ENCODE measurements around the gene GPAT3.

GPAT3 gene

GRCh38 chr4:83646538-83647239 lies 110.8 kb downstream of the GPAT3 start:
- no peak for DNase-seq

GRCh38 chr4:83651846-83652245 lies 115.9 kb downstream of the GPAT3 start:
- DNase-seq = no peak

Data from NCI-H524 (cell line).